Measurements from ENCODE around the gene CEP290.
"Not testable (repeated sequence)": the region's sequence is repeated elsewhere in the genome, so short reads cannot be mapped to it uniquely, and the experiment has no call there.

Gene CEP290

DNA sequence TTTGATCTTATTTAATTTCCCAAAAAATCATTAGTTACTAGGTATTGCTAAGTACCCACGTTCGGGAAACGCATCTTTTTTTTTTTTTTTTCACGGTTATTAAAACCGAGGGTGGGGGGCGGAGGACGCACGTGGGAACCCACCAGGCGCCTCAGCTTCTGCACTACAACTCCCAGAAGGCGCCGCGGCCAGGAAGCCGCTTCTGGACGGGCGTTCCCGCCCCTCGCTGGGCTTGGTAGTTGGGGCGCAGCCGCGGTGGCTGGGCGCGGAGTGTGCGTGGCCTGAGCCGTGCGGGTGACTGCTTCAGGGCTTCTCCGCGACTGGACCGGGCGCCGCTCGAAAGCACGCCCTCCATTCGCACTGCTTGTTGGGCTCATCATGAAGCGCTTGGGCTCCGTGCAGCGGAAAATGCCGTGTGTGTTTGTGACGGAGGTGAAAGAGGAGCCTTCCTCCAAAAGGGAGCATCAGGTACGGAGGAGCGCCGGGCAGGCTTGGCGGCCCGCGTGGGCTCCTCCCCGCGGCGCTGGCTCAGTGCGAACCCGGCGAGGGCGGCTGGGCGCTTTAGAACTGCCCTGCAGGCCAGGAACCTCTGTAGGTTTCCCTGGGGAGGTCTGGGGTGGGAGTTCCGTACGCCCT lies 106.5 kb downstream of the CEP290 start:
- TF ChIP-seq, protein P1, sequence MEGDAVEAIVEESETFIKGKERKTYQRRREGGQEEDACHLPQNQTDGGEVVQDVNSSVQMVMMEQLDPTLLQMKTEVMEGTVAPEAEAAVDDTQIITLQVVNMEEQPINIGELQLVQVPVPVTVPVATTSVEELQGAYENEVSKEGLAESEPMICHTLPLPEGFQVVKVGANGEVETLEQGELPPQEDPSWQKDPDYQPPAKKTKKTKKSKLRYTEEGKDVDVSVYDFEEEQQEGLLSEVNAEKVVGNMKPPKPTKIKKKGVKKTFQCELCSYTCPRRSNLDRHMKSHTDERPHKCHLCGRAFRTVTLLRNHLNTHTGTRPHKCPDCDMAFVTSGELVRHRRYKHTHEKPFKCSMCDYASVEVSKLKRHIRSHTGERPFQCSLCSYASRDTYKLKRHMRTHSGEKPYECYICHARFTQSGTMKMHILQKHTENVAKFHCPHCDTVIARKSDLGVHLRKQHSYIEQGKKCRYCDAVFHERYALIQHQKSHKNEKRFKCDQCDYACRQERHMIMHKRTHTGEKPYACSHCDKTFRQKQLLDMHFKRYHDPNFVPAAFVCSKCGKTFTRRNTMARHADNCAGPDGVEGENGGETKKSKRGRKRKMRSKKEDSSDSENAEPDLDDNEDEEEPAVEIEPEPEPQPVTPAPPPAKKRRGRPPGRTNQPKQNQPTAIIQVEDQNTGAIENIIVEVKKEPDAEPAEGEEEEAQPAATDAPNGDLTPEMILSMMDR (IDR thresholded peaks at IDR 0.05; ENCODE audit: low read depth, low read length): no peak
- peak overlapping the region; percentile 77 to 87 for H3K4me3 ChIP-seq (replicated peaks in 1 of 2; ENCODE audit: low read depth in 2 of 2, low read length in 2 of 2)
- DNase-seq (ENCODE audit: low read depth in 2 of 2): peak; percentile 85 to 86

DNA sequence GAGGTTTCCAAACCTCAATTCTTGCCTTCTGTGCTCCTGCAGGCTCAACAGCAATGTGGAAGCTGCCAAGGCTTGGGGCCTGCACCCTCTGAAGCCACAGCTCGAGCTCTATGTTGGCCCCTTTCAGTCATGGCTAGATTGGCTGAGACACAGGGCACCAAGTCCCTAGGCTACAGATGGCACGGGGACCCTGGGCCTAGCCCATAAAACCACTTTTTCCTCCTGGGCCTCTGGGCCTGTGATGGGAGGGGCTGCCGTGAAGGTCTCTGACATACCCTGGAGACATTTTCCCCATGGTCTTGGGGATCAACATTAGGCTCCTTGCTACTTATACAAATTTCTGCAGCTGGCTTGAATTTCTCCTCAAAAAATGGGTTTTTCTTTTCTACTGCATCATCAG lies 110.7 kb downstream of the CEP290 start:
- not testable (repeated sequence) for H3K4me3 ChIP-seq (replicated peaks in 1 of 2; ENCODE audit: low read depth in 2 of 2, low read length in 2 of 2); DNase-seq (ENCODE audit: low read depth in 2 of 2)

DNA sequence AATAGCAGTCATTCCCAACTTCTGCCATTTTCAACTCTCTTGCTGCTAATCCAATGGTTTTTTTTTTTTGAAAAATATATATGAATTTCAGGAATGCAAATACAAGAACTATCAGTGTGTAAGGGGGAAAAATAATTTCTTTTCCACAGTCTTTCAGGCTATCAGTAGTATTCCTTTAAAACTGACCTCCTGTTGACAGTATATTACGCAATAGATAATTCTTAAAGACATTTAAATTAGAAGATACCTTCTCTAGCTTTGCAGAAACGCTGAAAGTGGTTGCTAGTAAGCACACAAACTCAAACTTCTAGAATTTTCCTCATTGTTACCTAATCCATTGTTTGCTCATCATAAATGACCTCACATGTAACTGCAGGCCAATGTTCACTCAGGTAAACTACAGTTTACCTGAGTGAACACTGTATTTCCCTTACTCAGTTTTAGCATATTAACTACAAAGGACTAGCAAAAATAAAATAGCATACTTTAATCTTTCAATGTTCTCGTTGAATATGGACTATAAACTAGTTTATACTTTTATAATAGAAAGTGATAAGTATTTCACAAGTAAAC lies 112.7 kb downstream of the CEP290 start, which contains the start of gene C12orf50:
Gene C12orf50 (minus strand): TSS at position 309 of the 573 bp plus-strand sequence. CDS start 2,439 bp downstream, outside the sequence.
- TF ChIP-seq, protein P1 (IDR thresholded peaks at IDR 0.05; ENCODE audit: low read depth, low read length): no peak
- DNase-seq (ENCODE audit: low read depth in 2 of 2): no peak
- H3K4me3 ChIP-seq (replicated peaks in 1 of 2; ENCODE audit: low read depth in 2 of 2, low read length in 2 of 2): no peak within 1 kb of the TSS

DNA sequence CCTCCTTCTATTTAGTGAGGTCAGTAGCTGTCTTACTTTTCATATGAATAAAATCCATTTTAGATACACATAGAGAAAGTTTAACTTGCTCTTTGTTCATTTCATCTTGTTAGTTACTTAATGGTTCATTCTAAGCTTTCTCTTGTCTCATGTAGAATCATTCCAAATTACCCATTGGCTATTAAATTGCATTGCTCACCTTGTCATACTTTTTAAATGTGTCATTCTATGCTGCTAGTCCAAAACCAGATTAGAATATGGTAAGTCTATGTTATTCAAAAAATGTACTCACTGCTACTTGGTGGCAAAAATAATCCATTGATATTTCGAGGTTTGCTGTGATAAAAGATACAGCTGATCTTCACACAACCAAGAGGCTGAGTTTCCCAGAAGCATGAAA lies 115.7 kb downstream of the CEP290 start:
- TF ChIP-seq, protein P1 (IDR thresholded peaks at IDR 0.05; ENCODE audit: low read depth, low read length): no peak

DNA sequence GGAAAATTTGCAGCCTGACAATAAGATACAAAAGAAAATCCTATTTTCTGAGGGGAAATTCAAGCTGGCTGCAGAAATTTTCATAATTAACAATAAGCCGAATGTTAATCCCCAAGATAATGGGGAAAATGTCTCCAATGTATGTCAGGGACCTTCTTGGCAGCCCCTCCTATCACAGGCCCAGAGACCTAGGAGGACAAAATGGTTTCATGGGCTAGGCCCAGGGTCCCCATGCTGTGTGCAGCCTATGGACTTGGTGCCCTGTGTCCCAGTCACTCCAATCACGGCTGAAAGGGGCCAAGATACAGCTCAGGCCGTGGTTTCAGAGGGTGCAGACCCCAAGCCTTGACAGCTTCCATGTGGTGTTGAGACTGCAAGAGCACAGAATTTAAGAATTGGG lies 123.9 kb downstream of the CEP290 start:
- H3K4me3 ChIP-seq (replicated peaks in 1 of 2; ENCODE audit: low read depth in 2 of 2, low read length in 2 of 2): no peak overlapping the region
- no peak for DNase-seq (ENCODE audit: low read depth in 2 of 2)
- TF ChIP-seq, protein P1 (IDR thresholded peaks at IDR 0.05; ENCODE audit: low read depth, low read length): no peak

More for the DNA sequence above, 115.7 kb downstream of the CEP290 start:
- H3K4me3 ChIP-seq (replicated peaks in 1 of 2; ENCODE audit: low read depth in 2 of 2, low read length in 2 of 2): no peak overlapping the region
- no peak for DNase-seq (ENCODE audit: low read depth in 2 of 2)

DNA sequence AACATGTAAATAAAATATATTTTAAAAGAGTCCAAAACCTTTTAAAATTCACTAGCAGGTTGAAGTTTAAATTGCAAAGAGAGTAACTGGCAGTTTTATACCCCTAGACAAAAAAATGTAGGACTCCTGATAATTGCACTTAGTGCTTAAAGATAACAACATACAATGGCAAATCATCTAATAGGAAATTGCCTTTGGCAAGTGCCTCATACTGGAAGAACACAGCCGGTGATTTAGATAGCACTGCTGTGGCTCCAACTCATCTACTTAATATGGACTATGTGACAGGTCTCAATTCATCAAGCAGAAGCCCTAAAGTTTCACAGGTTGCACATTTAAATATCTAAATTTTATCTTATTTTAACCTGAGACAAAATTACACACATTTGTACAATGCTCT lies 126.1 kb downstream of the CEP290 start:
- TF ChIP-seq, protein P1 (IDR thresholded peaks at IDR 0.05; ENCODE audit: low read depth, low read length): no peak
- no peak for DNase-seq (ENCODE audit: low read depth in 2 of 2)
- H3K4me3 ChIP-seq (replicated peaks in 1 of 2; ENCODE audit: low read depth in 2 of 2, low read length in 2 of 2): no peak overlapping the region

DNA sequence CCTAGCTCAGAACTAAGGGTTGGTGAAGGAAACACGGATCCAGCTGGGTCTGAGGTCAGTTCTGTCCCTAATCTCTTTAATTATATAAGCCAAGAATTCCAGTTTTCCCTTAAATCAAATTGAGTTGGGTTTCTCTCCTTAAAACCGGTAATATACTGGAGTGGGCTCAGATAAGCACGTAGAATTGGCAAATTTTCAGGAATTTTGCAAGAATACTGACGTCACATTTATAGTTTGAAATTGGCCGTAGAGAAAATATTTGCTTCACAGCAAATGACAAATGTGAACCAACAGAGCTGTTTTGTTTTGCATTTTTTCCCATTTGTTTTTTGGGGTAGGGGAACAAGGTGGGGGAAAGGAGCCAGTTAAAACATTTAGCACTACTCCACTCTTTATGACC lies 130.1 kb downstream of the CEP290 start:
- TF ChIP-seq, protein P1 (IDR thresholded peaks at IDR 0.05; ENCODE audit: low read depth, low read length): no peak
- no peak overlapping the region for H3K4me3 ChIP-seq (replicated peaks in 1 of 2; ENCODE audit: low read depth in 2 of 2, low read length in 2 of 2)
- DNase-seq (ENCODE audit: low read depth in 2 of 2): peak in 1 of 2 donors; percentile 58

All from cardiac fibroblast (primary cell).